Measurements from ENCODE around the gene SLC25A51. TPM values are rescaled to one million over a fixed set of nuclear protein-coding genes. Genes with fewer than 3 reads are reported as not detected.

The SLC25A51 gene
- total RNA-seq, 2 donors from 2014 or later: 30.2 to 30.3 TPM

DNA sequence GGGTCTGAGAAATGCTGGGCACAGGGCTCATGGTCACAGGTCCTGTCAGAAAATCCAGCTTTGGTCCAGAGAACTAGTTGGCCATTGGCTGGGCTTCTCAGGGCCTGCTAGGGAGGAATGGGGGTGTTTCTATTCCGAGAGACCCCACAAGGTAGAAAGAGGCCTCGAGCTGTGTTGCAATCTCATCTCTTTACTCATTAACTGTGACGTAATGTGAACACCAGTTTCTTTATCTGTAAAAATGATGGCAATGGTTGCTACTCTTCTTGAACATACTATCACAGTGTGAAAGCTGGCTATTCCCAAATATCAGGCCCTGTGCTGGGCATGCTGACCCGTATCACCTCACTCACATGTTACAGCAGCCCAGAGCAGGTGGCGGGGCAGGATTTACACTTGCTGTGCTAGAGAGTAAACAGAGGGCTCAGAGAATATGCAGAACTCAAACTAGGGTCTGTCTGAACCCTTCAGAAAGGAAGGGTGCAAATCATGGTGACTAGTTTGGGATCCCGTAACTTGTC lies 35.7 kb upstream of the SLC25A51 start:
- ATAC-seq (no peak), DNase-seq (no peak)
- intact Hi-C loops (cut with DNase I): loop anchor here in 1 of 2 donors (5.0 kb wide), 1 partner anchor 43 kb away; no protein-coding TSS in a partner anchor

DNA sequence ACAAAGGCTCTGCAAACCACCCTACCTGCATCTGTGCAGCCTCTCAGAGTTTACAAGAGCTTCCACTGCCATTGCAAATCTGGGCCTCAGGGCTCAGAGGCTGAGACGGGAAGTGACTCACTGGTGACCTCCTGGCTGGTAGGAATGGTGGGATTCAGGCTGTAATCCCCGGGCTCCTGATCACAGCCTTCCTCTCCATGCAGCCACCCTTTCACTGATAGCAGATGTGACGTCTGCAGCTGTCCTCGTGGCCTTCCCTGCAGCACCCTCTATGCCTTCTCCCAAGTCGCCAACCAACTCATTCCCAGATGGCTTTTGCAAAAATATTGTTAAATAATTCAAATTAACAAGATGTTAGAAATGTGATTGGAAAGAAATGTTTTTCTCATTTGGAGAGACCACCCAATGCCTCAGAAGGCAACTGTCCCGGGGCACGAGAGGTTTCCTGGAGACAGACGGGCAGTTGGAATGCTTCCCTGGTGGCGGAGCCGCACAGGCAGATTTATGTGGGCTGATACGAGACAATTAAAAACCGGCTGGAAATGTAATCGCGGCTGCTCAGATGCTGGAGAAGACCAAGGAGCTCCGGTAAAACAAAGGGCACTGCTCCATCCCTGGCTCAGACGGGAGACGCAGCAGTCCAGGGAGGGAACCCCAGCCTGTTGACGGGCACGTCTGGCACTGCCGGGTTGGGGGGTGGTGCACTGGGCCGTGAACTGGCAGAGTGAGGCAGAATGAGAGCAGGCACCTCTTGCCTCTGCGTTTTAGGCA lies 34.4 kb upstream of the SLC25A51 start:
- DNase-seq (peak; percentile 67), ATAC-seq (peak; percentile 48 to 73)
- intact Hi-C loops (cut with DNase I): no loop called here

DNA sequence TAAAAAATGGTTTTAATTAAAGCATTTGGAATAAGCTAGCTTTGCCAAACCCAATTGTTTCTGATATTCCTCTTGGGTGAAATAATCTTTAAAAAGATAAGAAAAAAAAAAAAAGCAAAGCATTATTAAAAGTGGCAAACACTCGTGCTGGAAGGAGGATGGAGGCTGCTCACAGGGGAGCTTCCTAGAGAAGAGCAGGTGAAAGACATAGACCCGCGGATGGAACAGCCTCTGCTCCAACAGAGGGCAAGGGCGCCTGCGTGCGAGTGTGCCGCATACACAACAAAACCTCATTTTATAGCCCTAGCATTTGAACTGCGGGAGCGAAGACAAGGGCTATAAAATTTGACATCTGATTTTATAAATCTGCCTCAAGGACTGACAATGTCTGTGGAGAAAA lies 33.4 kb upstream of the SLC25A51 start:
- no peak for ATAC-seq
- no peak for DNase-seq
- intact Hi-C loops (cut with DNase I): no loop called here

DNA sequence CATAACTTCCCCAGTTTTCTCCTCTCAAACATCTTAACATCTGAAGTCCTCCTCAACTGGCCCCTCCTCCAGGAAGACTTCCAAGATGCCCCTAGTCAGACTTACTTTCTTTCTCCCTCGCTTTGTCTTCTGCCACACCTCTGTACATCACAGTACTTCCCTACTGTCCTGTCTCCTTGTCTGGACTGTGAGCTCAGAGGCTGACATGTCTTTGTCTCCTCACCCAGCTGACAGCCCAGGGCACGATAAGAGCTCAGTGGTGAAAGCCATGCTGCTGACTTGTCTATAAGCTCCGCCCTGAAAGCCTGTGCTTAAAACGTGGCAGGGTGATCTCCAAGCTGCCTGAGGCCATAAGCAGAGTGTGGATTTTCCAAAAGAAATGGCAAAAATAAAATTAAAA lies 33.0 kb upstream of the SLC25A51 start:
- DNase-seq: no peak
- ATAC-seq: peak; percentile 88 to 91

DNA sequence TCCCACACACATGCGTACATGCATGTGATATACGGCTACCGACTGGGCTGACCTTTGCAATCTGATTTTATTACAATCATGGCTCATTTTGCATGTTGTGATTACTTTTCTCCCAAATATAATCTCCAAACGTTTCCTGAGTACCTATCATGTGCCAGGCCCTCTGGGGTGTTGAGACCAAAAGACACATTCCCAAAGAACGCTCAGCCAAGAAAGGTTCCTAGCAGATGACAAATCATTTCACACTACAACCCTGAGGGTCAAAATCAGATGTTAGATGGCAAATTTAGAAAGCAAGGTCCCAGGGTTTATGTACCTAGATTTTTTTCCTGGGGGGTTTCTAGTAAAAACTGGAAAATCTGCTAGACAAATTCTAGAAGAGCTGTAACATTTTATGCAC lies 32.4 kb upstream of the SLC25A51 start:
- DNase-seq (no peak), ATAC-seq (no peak)
- intact Hi-C loops (cut with DNase I): no loop called here

More for the DNA sequence above, 33.0 kb upstream of the SLC25A51 start:
- intact Hi-C loops (cut with DNase I): no loop called here

DNA sequence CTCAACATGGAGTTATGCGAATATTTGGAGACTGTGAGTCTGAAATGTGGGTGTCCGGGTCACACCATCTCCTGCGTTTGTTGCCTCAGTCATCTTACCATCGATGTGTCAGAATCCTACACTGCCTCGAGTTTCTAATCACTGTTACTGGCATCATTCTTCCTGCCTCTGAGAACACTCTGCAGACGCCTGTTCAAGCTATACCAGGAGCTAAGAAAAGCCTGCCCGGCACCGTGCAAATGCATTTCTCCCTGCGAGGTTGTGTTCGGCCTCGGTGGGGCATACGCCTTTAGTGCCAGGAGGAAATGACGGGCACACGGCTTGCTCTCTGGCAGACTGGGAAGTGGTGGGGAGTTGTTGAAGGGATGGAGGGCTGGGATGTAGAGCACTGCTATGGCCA lies 31.2 kb upstream of the SLC25A51 start:
- no peak for DNase-seq
- ATAC-seq: no peak
- intact Hi-C loops (cut with DNase I): no loop called here

DNA sequence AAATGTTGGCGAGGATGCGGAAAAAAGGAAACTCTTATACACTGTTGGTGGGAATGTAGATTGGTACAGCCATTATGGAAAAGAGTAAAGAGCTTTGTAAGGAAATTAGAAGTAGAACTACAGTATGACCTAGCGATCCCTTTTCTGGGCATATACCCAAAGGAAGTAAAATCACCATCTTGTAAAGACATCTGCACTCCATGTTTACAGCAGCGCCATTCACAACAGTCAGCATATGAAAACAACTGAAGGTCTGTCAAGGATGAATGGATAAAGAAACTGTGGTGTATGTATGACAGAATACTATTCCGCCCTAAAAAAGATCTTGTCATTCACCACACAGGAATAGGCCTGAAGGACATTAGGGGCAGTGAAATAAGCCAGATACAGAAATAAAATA lies 27.7 kb upstream of the SLC25A51 start:
- intact Hi-C loops (cut with DNase I): no loop called here
- DNase-seq (no peak), ATAC-seq (no peak)

DNA sequence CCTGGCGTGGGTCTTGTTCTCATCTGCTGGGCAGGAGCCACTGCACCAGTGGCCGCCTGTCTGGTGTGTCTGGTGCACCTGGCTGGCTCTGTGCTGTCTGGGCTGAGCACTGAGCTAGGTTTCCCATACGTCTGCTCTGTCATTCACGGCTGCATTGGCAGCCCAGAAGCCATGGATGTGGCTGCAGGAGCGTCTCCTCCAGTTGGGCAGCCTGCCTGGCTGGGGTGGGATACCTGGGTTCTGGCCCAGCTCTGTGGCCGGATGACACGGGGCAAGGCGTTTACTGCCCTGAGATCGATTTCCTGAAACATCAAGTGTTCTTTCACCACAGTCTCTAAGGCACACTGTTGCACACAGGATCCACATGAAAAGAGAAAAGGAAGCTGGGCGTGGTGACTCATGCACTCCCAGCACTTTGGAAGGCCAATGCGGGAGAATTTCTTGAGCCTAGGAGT lies 25.5 kb upstream of the SLC25A51 start:
- intact Hi-C loops (cut with DNase I): no loop called here
- DNase-seq: no peak

DNA sequence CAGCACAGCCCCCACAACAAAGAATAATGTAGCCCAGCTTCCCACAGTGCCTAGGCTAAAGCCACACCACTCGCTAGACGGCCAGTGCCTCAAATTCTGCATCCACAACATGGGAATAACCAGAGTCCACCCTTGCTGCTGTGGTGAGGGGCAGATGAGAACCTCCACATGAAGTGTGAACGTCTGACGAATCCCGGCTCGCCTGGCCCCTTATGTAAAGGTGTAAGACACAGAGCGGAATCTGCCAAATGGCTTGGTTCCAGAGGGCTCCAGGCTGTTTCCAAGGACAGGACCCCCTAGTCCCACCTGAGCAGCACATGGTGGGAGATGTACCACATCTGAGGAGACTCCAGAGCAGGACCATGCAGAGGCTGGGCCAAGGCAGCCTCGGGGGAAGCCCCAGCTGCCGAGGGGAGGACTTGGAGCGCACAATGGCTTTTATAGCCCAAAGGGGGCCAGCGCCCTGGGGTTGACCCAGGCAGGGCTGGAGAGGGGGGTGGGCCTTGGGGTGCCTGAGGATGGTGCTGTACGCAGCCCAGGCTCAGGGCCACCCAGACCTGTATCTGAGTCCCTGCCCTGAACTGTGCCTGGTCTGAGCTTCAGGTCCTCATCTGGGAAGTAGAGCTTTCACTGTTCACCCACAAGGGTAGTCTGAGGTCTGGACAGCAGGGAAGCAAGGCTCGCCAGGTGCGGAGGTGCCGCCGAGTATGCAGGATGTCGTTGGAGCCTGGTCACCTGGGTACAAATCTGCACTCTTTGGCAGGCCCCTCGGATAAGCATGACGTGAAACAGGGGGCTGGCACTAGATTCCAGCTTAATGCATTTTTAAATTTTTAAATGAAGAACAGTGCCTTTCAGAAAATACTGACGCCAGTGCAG lies 24.9 kb upstream of the SLC25A51 start:
- ATAC-seq (no peak), DNase-seq (no peak)
- intact Hi-C loops (cut with DNase I): no loop called here

More for the DNA sequence above, 25.5 kb upstream of the SLC25A51 start:
- ATAC-seq: no peak

DNA sequence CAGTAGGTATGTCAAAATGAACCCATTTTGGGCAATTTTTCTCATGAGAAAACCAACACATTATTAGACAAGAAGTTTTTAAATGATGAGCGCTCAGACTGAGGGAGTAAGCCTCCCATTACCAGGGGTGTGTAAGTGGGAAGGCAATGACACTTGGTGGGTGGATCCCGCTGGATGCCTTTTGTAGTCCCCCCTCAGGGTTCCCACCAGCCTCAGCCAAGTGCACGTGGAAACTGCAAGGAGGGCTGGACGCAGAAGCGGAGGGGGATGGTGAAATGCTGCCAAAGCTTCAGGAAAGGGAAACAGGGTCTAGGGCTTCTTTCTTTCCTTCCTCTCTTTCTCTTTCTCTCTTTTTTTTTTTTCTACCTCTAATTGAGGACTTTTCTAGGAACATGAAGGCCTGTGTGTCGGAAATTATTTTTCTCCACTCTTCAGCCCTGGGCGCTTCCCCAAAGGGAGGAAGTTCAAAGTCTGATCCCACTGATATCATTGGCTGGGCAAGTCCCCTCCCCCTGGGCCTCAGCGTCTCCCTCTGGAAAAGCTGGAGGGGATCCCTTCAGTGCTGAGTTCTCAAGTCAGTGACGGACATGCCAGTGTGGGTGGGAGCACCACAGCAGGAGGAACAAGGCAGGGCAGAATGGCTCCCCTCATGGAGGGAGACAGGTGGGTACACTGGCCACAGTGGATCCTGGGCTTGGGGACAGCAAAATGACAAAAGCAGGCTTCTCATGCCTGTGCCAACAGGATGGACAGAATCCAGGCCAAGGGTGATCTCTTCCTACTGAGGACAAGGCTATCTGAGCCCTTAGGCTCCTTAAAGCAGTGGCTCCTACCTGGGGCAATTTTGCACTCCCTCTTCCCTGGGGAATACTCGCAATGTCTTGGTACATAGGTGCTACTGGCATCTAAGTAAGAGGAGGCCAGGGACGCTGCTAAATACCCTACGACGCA lies 23.9 kb upstream of the SLC25A51 start:
- DNase-seq: no peak
- intact Hi-C loops (cut with DNase I): no loop called here
- peak in 1 of 2 donors; percentile 44 for ATAC-seq

DNA sequence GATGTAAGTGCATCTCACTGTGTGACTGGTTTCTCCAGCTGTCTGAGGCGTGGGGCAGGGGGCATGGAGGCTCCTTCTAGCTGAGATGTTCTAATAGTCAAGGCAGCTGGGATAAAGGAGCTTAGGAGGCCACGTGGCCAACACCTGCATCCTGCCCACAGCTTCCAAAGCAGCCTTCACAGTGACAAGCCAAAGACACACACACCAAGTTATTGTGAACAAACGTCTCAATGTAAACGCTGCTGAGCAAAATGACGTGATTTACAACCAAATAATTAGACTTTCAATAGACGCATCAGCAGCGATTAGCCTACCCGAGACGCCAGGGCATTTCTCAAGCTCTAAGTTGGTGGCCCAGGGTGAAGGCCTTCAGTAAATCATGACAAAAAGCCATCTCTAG lies 23.2 kb upstream of the SLC25A51 start:
- DNase-seq: no peak
- ATAC-seq: no peak
- intact Hi-C loops (cut with DNase I): no loop called here

DNA sequence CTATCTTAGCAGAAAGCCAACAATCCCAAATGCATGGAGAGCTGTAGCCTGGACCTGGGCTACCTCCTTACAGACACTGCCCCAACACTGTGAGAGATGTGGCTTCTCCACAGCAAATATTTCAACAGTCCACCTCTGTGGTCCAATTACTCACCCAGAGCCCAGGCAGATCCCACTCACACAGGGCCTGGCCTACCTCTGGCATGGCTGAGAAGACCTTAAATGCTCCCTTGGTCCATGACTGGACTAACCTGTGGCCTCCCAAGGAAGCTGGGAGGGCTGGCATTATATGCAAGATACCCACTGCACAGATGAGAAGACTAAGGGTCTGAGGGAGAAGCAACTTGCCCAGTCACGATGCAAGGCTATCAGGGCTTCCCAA lies 22.8 kb upstream of the SLC25A51 start:
- DNase-seq (no peak), ATAC-seq (no peak)
- intact Hi-C loops (cut with DNase I): no loop called here

DNA sequence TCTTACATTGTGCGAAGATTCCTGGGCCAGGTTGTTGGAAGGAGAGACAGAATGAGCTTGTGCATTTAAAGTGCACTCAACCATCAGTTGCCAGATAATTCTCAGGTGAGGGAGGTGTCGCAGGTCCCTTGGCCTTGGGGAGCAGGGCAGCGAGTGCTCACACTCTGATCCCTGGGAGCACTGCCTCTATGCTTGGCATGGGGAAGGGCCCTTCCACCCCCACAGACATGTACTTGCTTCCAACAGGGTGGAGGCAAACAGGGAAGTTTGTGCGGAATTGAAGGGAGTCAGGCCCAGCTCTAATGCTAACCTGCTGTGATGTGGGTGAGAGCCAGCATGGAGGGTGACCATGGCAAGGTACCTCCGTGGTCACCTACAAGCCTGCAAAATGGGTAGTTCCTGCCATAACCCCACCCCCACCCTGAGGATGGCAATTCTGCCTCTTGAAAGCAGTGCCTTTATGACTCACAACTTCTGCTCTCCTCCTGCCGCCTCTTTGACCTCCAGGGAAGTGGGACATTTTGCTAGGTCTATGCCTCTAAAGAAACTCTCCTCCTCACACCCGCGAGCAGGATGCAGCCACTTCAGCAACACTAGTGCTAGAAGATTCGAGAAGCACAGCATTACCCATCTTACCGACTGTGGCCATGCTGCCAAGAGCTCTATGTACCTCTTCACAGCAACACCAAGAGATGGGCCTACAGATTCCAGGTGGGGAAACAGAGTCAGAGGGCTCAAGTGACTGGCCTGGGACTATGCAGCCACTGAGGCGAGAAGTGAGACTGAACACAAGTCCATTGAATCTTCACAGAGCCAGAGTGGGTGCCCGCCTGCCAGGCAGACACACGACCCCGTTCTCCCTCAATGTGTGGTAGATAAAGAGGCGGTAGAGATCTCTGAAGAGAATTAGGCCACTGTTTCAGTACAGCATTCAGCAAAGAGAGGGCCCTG lies 22.1 kb upstream of the SLC25A51 start:
- intact Hi-C loops (cut with DNase I): no loop called here
- ATAC-seq: no peak
- no peak for DNase-seq

DNA sequence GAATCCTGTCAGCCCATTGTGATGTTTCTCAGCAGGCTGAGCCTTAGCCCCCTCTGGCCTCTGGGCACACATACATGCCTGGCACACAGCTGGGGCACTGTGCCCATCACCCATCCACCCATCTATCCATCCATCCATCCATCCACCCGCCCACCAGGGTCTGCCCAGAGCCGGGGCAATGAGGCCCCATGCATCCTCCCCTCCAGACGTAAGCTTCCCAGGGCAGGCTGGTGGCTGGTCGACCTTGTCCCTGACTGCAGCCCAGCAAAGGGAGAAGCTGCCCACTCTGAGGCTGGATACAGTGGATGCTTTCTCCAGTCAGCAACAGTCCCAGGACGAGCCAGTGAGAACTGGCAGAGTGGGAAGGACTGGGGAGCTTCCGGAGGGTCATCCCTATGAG lies 21.1 kb upstream of the SLC25A51 start:
- DNase-seq: no peak
- no peak for ATAC-seq
- intact Hi-C loops (cut with DNase I): no loop called here

DNA sequence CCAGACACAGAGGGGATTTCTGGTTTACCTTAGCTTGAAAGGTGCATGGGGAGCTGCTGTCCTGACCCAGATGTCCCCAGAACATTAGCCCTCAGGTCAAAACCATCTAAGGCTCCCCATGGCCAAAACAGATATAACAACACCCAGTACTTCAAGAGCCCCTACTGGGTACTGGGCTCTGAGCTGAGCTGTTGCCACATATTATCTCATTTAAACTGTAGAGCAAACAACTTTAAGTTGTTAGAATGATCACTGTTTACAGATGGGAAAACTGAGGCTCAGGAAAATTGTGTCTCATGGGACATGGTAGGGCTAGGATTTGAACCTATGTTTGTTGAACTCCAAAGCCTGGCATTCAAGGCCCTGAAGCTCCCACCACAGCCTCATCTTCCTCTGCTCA lies 20.6 kb upstream of the SLC25A51 start:
- no peak for DNase-seq
- intact Hi-C loops (cut with DNase I): loop anchor here in 1 of 2 donors (5.0 kb wide), 1 partner anchor 143 kb away; the partner anchor contains the start of gene SHB
- ATAC-seq: no peak

DNA sequence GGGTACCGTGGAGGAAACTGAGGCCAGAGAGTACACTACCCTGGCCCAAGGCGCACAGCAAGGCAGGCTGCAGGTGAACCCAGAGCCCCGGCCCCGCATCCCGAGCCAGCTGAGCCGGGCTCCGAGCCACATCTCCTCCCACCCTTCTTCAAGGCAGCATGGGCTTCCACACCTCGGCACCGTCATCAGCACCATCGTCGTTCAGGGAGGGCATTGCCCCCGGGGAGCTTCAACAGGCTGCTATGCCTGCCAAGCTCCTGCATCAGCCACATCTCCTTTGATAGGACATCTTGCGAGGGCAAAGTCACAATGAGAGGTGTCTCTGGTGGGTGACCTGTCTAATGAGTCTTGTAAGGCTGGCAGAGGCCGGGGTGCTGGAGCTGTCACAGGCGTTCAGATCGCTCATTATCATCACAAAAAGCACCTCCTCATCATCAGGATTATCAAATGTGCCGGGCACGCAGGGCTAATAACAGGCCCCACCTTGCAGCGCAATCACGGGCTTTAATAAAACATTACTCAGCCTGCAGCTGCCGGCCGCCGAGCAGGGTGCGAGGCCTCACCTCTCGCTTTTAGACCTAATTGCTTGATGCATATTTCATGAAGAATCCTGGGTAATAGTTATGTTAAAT lies 20.0 kb upstream of the SLC25A51 start:
- ATAC-seq (no peak), DNase-seq (no peak)
- intact Hi-C loops (cut with DNase I): loop anchor here in 1 of 2 donors (5.0 kb wide), 1 partner anchor 143 kb away; the partner anchor contains the start of gene SHB

DNA sequence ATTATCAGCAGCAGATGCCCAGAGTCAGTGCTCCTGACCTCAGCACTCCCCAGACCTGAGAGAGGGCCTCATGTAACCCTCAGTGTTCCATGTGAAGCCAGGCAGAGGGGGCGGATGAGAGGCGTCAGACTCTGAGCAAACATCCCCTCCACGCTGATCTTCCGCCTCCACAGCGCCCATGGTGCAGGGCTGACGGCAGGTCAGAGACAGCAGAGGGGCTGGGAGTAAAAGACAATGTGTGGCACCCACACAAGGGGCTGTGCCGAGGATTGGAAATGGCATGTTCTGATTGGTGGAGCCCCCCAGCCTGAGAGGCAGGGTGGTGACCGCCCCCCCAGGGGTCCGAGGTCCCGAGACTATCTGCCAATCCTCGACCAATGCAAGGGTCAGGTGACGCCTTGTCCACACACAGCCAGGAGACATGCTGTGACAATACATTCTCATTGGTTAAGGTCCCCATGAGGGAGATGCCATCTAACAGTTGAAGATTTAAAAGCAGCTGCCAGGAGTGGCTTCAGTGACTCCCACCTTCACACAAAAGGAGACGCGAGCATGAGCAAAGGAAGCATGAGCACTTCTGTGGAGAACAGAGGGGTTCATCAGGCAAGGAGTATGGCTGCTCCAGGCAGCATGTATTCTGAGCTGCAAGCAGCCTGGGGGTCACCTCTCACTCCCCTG lies 19.3 kb upstream of the SLC25A51 start:
- DNase-seq (no peak), ATAC-seq (peak in 1 of 2 donors; percentile 6)
- intact Hi-C loops (cut with DNase I): loop anchor here in 1 of 2 donors (5.0 kb wide), 1 partner anchor 144 kb away; the partner anchor contains the start of gene SHB
